Hematopoietic multipotent progenitor cell treated with erythropoietin and hydrocortisone succinate and interleukin-3 and kit ligand, for 8 days (in vitro differentiated cells): ENCODE measurements around the gene PATJ.
"Not testable (repeated sequence)": the region's sequence is repeated elsewhere in the genome, so short reads cannot be mapped to it uniquely, and the experiment has no call there.

Experiments used
- DNase-seq: peaks from one replicate; pipeline ENCODE4 v3.0.0-alpha.2; 2015

The PATJ gene

DNA sequence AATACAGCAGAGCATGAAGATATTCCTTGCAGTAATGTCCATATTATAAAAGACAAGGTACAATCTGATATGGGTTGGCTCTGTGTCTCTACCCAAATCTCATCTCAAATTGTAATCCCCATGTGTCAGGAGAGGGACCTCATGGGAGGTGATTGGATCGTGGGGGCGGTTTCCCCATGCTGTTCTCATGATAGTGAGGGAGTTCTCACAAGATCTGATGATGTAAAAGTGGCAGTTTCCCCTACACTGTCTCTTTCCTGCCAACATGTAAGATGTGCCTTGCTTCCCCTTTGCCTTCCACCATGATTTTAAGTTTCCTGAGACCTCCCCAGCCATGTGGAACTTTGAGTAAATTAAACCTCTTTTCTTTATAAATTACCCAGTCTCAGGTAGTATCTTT, 152.0 kb downstream of the PATJ start:
- DNase-seq, result not testable (repeated sequence)

- no peak for DNase-seq
Observed at GRCh38 chr1:61895175-61895574, 152.9 kb downstream of the PATJ start.

- no peak for DNase-seq
Observed at GRCh38 chr1:61898658-61899057, 156.4 kb downstream of the PATJ start.

DNA sequence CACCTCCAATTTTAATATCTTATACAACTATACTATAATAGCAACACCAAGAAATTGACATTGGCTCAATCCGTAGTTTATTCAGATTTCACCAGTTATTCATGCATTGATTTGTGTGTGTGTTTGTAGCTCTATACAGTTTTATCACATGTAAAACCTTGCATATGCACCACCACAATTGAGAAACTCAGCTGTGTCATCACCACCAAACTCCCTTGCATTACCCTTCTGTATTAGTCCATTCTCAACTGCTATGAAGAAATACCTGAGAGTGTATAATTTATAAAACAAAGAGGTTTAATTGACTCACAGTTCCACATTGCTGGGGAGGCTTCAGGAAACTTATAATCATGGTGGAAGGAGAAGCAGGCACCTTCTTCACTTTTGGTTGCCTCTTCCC, 162.1 kb downstream of the PATJ start:
- DNase-seq, result no peak

GRCh38 chr1:61907102-61907501, 164.8 kb downstream of the PATJ start:
- no peak for DNase-seq

- DNase-seq, result no peak
Observed at GRCh38 chr1:61910035-61910434, 167.8 kb downstream of the PATJ start.

GRCh38 chr1:61914823-61915482, 172.7 kb downstream of the PATJ start:
- no peak for DNase-seq

DNA sequence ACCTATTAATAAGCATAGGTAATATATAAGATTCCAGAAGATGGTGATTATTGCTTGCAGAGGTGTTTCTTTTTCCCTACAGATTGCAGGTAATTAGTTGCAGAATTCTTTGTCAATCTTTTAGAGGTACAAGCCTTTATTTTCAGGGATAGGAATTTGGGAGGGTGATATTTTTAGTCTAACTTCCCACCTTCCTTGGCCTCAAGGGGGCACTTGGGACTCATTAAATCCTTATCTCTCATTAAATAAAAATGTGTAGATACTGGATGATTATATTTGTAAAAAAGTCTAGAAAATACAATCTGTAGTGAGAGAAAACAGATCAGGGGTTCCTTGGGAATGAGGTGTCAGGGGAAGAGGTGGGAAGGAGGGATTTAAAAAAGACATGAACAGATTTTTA, 179.2 kb downstream of the PATJ start:
- DNase-seq, result no peak

GRCh38 chr1:61922950-61923480, 180.7 kb downstream of the PATJ start:
- no peak for DNase-seq

GRCh38 chr1:61925591-61926298, 183.5 kb downstream of the PATJ start:
- DNase-seq, result no peak

GRCh38 chr1:61926597-61926996, 184.3 kb downstream of the PATJ start:
- no peak for DNase-seq

DNA sequence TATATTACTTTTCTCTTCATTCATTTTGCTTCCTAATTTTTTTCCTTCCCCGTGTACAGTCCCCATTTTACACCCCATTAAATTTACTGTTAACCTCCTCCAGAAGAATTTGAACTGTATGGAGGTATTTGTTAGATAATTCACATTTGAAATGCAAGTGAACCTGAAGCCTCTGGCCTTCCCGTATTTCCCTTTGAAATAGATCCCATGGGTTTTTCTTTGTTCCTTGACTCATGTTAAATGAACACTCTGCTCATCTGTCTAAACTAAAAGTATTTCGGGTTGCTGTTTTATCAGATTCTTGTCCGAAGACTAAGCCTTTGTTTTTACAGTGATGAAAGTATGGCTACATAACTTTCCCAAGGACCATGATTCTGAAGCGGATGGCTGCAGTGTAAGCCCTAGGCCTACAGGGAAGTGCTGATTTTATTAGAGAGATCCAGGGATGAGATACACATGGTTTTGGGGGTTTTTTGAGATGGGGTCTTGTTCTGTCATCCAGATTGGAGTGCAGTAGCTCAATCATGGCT, 187.9 kb downstream of the PATJ start:
- no peak for DNase-seq

- no peak for DNase-seq
Observed at GRCh38 chr1:61931587-61932279, 189.5 kb downstream of the PATJ start.

DNA sequence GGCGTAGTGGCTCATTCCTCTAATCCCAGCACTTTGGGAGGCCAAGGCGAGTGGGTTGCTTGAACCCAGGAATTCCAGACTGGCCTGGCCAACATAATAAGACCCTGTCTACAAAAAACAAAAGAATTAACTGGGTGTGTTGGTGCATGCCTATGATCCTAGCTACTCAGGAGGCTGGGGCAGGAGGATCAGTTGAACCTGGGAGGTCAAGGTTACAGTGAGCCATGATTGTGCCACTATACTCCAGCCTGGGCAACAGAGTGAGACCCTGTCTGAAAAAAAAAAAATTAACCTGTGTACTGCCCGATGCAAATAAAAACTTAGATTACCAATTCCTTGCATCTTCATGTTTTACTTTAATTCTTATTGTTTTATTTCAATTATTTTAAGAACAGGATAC, 193.2 kb downstream of the PATJ start:
- DNase-seq, result no peak

GRCh38 chr1:61936839-61937238, 194.6 kb downstream of the PATJ start:
- DNase-seq, result no peak

DNA sequence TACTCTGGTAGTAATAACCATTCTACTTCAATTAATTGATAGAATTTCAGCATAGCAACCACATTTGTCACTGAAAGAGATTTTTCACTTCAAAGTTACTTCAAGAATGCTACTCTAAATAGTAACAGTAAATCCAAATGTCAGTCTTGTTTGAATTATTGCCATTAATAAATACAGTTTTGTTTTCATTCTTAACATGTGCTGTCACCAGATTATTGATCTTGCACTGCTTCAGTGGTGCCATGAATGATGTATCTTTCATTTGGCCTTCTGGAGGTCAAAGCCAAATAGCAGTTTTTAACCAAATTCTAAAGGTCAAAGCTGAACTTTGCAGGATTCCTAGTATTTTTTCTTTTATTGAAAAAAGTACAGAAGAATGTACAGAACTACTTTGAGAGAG, 199.5 kb downstream of the PATJ start:
- no peak for DNase-seq

DNA sequence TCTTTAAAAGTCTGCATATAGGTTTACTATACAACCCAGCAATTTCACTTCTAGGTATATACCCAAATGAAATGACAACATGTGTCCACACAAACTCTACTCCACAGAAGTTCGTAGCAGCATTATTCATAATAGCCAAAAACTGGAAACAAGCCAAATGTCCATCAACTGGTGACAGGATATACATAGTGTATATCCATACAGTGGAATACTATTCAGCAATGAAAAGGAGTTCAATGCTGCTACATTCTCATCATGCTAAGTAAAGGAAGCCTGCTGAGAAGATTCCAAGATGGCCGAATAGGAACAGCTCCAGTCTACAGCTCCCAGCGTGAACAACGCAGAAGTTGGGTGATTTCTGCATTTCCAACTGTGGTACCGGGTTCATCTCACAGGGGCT, 200.6 kb downstream of the PATJ start:
- no peak for DNase-seq

GRCh38 chr1:61948685-61949084, 206.4 kb downstream of the PATJ start:
- DNase-seq, result not testable (repeated sequence)

- peak; percentile 10 for DNase-seq
Observed at GRCh38 chr1:61950418-61950817, 208.1 kb downstream of the PATJ start.

- DNase-seq, result no peak
Observed at GRCh38 chr1:61951731-61952580, 209.7 kb downstream of the PATJ start.

DNA sequence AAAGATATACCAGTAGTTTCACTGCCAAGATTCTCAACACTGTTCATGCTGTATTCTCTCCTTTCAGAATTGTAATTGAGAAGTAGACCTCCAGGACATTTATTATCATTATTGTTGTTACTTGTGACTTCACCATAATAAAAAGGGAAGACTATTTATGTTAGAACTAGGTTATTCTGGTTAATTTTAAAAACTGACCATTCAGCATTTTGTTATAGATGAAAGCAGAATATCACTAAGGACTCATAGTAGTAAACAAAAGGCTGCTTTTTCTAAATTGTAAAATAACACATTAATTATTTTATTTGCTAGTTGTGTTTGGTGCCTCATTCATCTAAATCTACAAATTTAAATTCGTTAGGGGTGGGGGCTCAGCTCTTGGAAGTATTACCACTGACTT, 210.4 kb downstream of the PATJ start:
- no peak for DNase-seq

DNA sequence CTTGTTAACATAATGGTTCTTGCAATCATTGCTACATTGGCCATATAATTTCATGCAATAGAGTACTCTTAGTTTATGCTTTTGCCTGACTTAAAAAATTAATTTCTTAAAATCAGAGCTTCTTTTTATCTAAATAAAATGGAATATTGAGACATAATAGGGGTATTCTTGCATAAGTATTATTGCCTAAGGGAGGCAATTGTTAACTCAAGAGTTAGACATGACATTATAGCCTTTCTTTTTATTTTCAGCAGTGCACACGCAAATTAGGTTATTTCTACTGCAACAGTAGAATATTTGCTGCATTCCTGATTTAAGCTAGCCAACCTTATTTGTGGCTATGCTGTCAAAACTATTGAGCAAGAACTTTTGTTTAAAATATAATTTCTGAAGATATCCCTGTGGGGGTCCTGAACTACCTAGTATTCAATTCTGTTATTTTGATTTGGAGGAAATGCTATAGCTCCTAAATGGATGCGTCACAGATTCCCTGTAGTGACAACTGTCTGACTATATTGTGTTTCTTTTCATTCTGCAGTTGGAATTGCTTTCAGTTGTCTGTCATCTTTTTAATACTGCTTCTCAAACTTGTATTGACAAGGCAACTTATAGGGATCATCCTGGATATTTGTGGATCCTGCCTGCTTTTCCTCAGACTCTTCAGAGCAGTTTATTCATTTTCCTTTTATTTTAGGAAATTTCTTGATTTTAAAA, 211.0 kb downstream of the PATJ start:
- no peak for DNase-seq
